GM12872 (cell line): ENCODE data around the gene CHD9.

Experiments
- CTCF ChIP-seq: IDR thresholded peaks from 3 replicates; pipeline ENCODE4 v1.5.1; 2011; ENCODE audit warnings: low read depth, mild to moderate bottlenecking, low read length, moderate library complexity; ENCODE audit not compliant: insufficient read depth

CHD9 gene

GRCh38 chr16:53135329-53135728 is 80.5 kb downstream of the CHD9 start:
- no peak for TF ChIP-seq CTCF

GRCh38 chr16:53142823-53143568 is 88.2 kb downstream of the CHD9 start:
- TF ChIP-seq CTCF, result no peak

GRCh38 chr16:53147500-53148065 is 92.8 kb downstream of the CHD9 start:
- TF ChIP-seq CTCF, result no peak

GRCh38 chr16:53150769-53151168 is 96.0 kb downstream of the CHD9 start:
- TF ChIP-seq CTCF, result no peak

- no peak for TF ChIP-seq CTCF
These were observed 97.5 kb downstream of the CHD9 start for GRCh38 chr16:53152329-53152728.

GRCh38 chr16:53153130-53153529 is 98.3 kb downstream of the CHD9 start:
- no peak for TF ChIP-seq CTCF

GRCh38 chr16:53154513-53154912 is 99.7 kb downstream of the CHD9 start:
- TF ChIP-seq CTCF, result no peak
